HG03378 (cell line): ENCODE measurements around the gene MRPL42.
"Not testable (repeated sequence)": the region's sequence is repeated elsewhere in the genome, so short reads cannot be mapped to it uniquely, and the experiment has no call there.

Experiments
- ATAC-seq: cut with Tn5 transposase; IDR thresholded peaks from one replicate; pipeline ENCODE4 v1.9.1; 2021; ENCODE audit warnings: mild to moderate bottlenecking, moderate library complexity; ENCODE audit not compliant: unreplicated experiment

The MRPL42 gene

GRCh38 chr12:93467351-93468007 lies at the start of gene MRPL42:
Gene MRPL42 (plus strand): TSS chr12:93467514. CDS start chr12:93469286, 1,772 bp downstream.
- ATAC-seq = peak; percentile 85

GRCh38 chr12:93417967-93418480 lies 49.3 kb upstream of the MRPL42 start:
- ATAC-seq = no peak

GRCh38 chr12:93419388-93420034 lies 47.8 kb upstream of the MRPL42 start:
- ATAC-seq = no peak

GRCh38 chr12:93422050-93422449 lies 45.3 kb upstream of the MRPL42 start:
- no peak for ATAC-seq

GRCh38 chr12:93425736-93426411 lies 41.4 kb upstream of the MRPL42 start:
- ATAC-seq = no peak

GRCh38 chr12:93426412-93426805 lies 40.9 kb upstream of the MRPL42 start:
- no peak for ATAC-seq

- no peak for ATAC-seq
Observed at GRCh38 chr12:93427779-93428564, 39.3 kb upstream of the MRPL42 start.

- no peak for ATAC-seq
Observed at GRCh38 chr12:93429448-93429847, 37.9 kb upstream of the MRPL42 start.

GRCh38 chr12:93429852-93430251 lies 37.5 kb upstream of the MRPL42 start:
- no peak for ATAC-seq

- ATAC-seq = no peak
Observed at GRCh38 chr12:93430280-93430679, 37.0 kb upstream of the MRPL42 start.

- ATAC-seq = not testable (repeated sequence)
Observed at GRCh38 chr12:93432031-93432430, 35.3 kb upstream of the MRPL42 start.

- ATAC-seq = no peak
Observed at GRCh38 chr12:93434256-93434865, 33.0 kb upstream of the MRPL42 start.

GRCh38 chr12:93438266-93439050 lies 28.9 kb upstream of the MRPL42 start:
- ATAC-seq = no peak

GRCh38 chr12:93440043-93440835 lies 27.1 kb upstream of the MRPL42 start:
- no peak for ATAC-seq

GRCh38 chr12:93441081-93441616 lies 26.2 kb upstream of the MRPL42 start:
- ATAC-seq = no peak

GRCh38 chr12:93441617-93442410 lies 25.5 kb upstream of the MRPL42 start, which contains the start of gene UBE2N:
Gene UBE2N (minus strand): TSS chr12:93441947. CDS start chr12:93441884, 63 bp downstream.
- ATAC-seq = peak; percentile 59

GRCh38 chr12:93442411-93443340 lies 24.6 kb upstream of the MRPL42 start:
- ATAC-seq = no peak
